Sigmoid colon (tissue), 7 donors: Measurements from ENCODE around the gene GPR55. TPM values are rescaled to one million over a fixed set of nuclear protein-coding genes. Genes with fewer than 3 reads are reported as not detected.
"Not testable (repeated sequence)": the region's sequence is repeated elsewhere in the genome, so short reads cannot be mapped to it uniquely, and the experiment has no call there.

Experiments
- DNase-seq: peaks from one replicate; pipeline ENCODE4 v3.0.0-alpha.2; 2019
- H3K27ac ChIP-seq, 4 donors: fragments of 200-600 bp; sonication (generic); one replicate each; pipeline ENCODE4 v1.5.1; 2016 to 2019; ENCODE audit warnings: mild to moderate bottlenecking in 1 of 4
- H3K27me3 ChIP-seq, 3 donors: fragments of 200-600 bp; sonication (generic); one replicate each; pipeline ENCODE4 v1.5.1; 2019; ENCODE audit warnings: mild to moderate bottlenecking in 1 of 3
- H3K36me3 ChIP-seq, 4 donors: fragments of 200-600 bp; sonication (generic); one replicate each; pipeline ENCODE4 v1.5.1; 2016 to 2019
- H3K4me1 ChIP-seq, 4 donors: fragments of 200-600 bp; sonication (generic); one replicate each; pipeline ENCODE4 v1.5.1; 2017 to 2019
- H3K4me3 ChIP-seq, 4 donors: fragments of 200-600 bp; sonication (generic); one replicate each; pipeline ENCODE4 v1.5.1; 2017 to 2019; ENCODE audit warnings: mild to moderate bottlenecking in 2 of 4, moderate library complexity in 1 of 4
- H3K9me3 ChIP-seq, 4 donors: fragments of 200-600 bp in 3 of 4; sonication (generic) in 3 of 4; one replicate each; pipeline versions ENCODE4 v1.5.1 to v1.6.1; 2013 to 2019
- CTCF ChIP-seq, 4 experiments: fragments of 450-650 bp in 3 of 4; fragments of 200-600 bp in 1 of 4; IDR thresholded peaks; one replicate each; pipeline ENCODE4 v1.5.1; 2016 to 2019; ENCODE audit warnings: antibody characterized with exemption in 4 of 4, mild to moderate bottlenecking in 3 of 4, moderate library complexity in 2 of 4
- EP300 ChIP-seq, 4 donors: sonication (generic); formaldehyde crosslinking; IDR thresholded peaks; one replicate each; pipeline ENCODE4 v1.6.1; 2017; ENCODE audit warnings: antibody characterized with exemption in 4 of 4
- POLR2A ChIP-seq, 2 donors: fragments of 450-650 bp; IDR thresholded peaks; one replicate each; pipeline ENCODE4 v1.6.1; 2016; ENCODE audit warnings: antibody characterized with exemption in 2 of 2, mild to moderate bottlenecking in 2 of 2, moderate library complexity in 2 of 2
- POLR2AphosphoS5 ChIP-seq, 4 donors: sonication (generic); formaldehyde crosslinking; IDR thresholded peaks; one replicate each; pipeline ENCODE4 v1.6.1; 2017; ENCODE audit warnings: antibody characterized with exemption in 4 of 4
- WGBS, 2 donors: extraction: QIAGEN DNeasy Blood & Tissue Kit; methylation state at CpG; one replicate each; pipeline ENCODE4 v1.1.7; 2013; 5-methylcytosine and 5-hydroxymethylcytosine counted together
- intact Hi-C: fragments of 100-400 bp; cut with DNase I; formaldehyde crosslinking; loops from one replicate; pipeline ENCODE4 v1.15.1; 2023
- polyA plus RNA-seq, 3 donors: library from polyadenylated mRNA; stranded (reverse); fragments of 200-250 nt; gene quantifications; one replicate each; pipeline ENCODE4 v1.2.3, GENCODE V29; 2013
- total RNA-seq, 4 donors: library from RNA; depleted of rRNA; stranded (reverse); fragments of >200 nt; gene quantifications; one replicate each; pipeline ENCODE4 v1.1.0, GENCODE V29; 2016
- donor health status: healthy with polysubstance abuse.
- donor health status: Bipolar disorder and iron deficiency.
- donor health status: healthy.

The GPR55 gene
- total and polyA plus RNA-seq, 7 donors = 0.23 to 1.4 TPM; not detected in 5

GRCh38 chr2:230938516-230939065, 13.5 kb upstream of the GPR55 start:
- intact Hi-C loops = no loop called here
- no peak overlapping the region for H3K27ac ChIP-seq
- no peak overlapping the region for H3K4me3 ChIP-seq
- TF ChIP-seq POLR2AphosphoS5 (IDR thresholded peaks at IDR 0.05) (no peak), POLR2A (IDR thresholded peaks at IDR 0.05) (no peak), EP300 (IDR thresholded peaks at IDR 0.05) (no peak), CTCF (IDR thresholded peaks at IDR 0.05) (no peak)
- H3K36me3 ChIP-seq = no peaks in the 10 kb centered on the region
- no peaks in the 10 kb centered on the region for H3K4me1 ChIP-seq
- peaks cover 0 to 8% (median 2%) of the 10 kb centered on the region in 4 donors for H3K9me3 ChIP-seq
- no peak for DNase-seq
- peaks cover 0 to 7% (median 0%) of the 10 kb centered on the region in 3 donors for H3K27me3 ChIP-seq
- 84 to 90% methylated on average over 12 of the region's 12 CpGs for WGBS, 2 donors

- TF ChIP-seq POLR2A (IDR thresholded peaks at IDR 0.05) = no peak
- no peak for TF ChIP-seq CTCF (IDR thresholded peaks at IDR 0.05)
- no peak for TF ChIP-seq EP300 (IDR thresholded peaks at IDR 0.05)
- no peak for TF ChIP-seq POLR2AphosphoS5 (IDR thresholded peaks at IDR 0.05)
- Histone ChIP-seq H3K36me3 (no peaks in the 10 kb centered on the region), H3K4me1 (peaks cover 0 to 1% (median 0%) of the 10 kb centered on the region in 4 donors), H3K27ac (no peak overlapping the region), H3K27me3 (peaks cover 0 to 7% (median 0%) of the 10 kb centered on the region in 3 donors), H3K4me3 (no peak overlapping the region), H3K9me3 (peaks cover 0 to 8% (median 2%) of the 10 kb centered on the region in 4 donors)
- intact Hi-C loops = no loop called here
- WGBS, 2 donors = 96% methylated on average over 3 of the region's 3 CpGs
- no peak for DNase-seq
These were observed 13.1 kb upstream of the GPR55 start for GRCh38 chr2:230938098-230938497.

GRCh38 chr2:230937362-230937761, 12.3 kb upstream of the GPR55 start:
- TF ChIP-seq POLR2AphosphoS5 (IDR thresholded peaks at IDR 0.05) = no peak
- TF ChIP-seq EP300 (IDR thresholded peaks at IDR 0.05) = no peak
- TF ChIP-seq POLR2A (IDR thresholded peaks at IDR 0.05) = no peak
- no peak for TF ChIP-seq CTCF (IDR thresholded peaks at IDR 0.05)
- intact Hi-C loops = no loop called here
- H3K27ac ChIP-seq = no peak overlapping the region
- H3K27me3 ChIP-seq = peaks cover 0 to 7% (median 0%) of the 10 kb centered on the region in 3 donors
- 85 to 90% methylated on average over 4 of the region's 4 CpGs for WGBS, 2 donors
- peaks cover 0 to 8% (median 2%) of the 10 kb centered on the region in 4 donors for H3K9me3 ChIP-seq
- H3K4me3 ChIP-seq = no peak overlapping the region
- no peak for DNase-seq
- H3K4me1 ChIP-seq = peaks cover 0 to 9% (median 0%) of the 10 kb centered on the region in 4 donors
- H3K36me3 ChIP-seq = no peaks in the 10 kb centered on the region

GRCh38 chr2:230936243-230936642, 11.2 kb upstream of the GPR55 start:
- H3K27me3 ChIP-seq, intact Hi-C loops, H3K9me3 ChIP-seq, H3K4me3 ChIP-seq, DNase-seq, H3K27ac ChIP-seq, H3K36me3 ChIP-seq, H3K4me1 ChIP-seq: not testable (repeated sequence)
- 91 to 95% methylated on average over 6 of the region's 6 CpGs for WGBS, 2 donors

GRCh38 chr2:230935130-230935430, 10.0 kb upstream of the GPR55 start:
- peaks cover 0 to 10% (median 0%) of the 10 kb centered on the region in 4 donors for H3K4me1 ChIP-seq
- WGBS, 2 donors = 81 to 91% methylated on average over 9 of the region's 9 CpGs
- intact Hi-C loops = no loop called here
- H3K27ac ChIP-seq = no peak overlapping the region
- H3K27me3 ChIP-seq = peaks cover 0 to 7% (median 0%) of the 10 kb centered on the region in 3 donors
- no peak for DNase-seq
- TF ChIP-seq POLR2A (IDR thresholded peaks at IDR 0.05) (no peak), EP300 (IDR thresholded peaks at IDR 0.05) (no peak), CTCF (IDR thresholded peaks at IDR 0.05) (no peak), POLR2AphosphoS5 (IDR thresholded peaks at IDR 0.05) (no peak)
- no peak overlapping the region for H3K4me3 ChIP-seq
- H3K36me3 ChIP-seq = no peaks in the 10 kb centered on the region
- H3K9me3 ChIP-seq = peaks cover 0 to 8% (median 2%) of the 10 kb centered on the region in 4 donors
